Activated B cell treated with CpG ODN at 0.5 μM for 24 hours (primary cell): ENCODE measurements around the gene GRIK1. TPM values are rescaled to one million over a fixed set of nuclear protein-coding genes. Genes with fewer than 3 reads are reported as not detected.

Experiments used
- ATAC-seq: fragments of 200-7000 bp; cut with Tn5 transposase; one replicate; pipeline ENCODE4 v1.10.0; 2021; ENCODE audit warnings: low read depth, mild to moderate bottlenecking, moderate library complexity
- CTCF ChIA-PET: fragments of 350-600 bp; sonication (Branson Sonifier 250); formaldehyde crosslinking; loops from one replicate; lab custom pipeline; 2021; ENCODE audit warnings: antibody characterized with exemption; lab: Charles Lee
- POLR2A ChIA-PET: fragments of 350-600 bp; sonication (Branson Sonifier 250); formaldehyde crosslinking; loops from one replicate; lab custom pipeline; 2021; ENCODE audit warnings: antibody characterized with exemption; lab: Charles Lee
- DNase-seq: peaks from one replicate; pipeline ENCODE4 v3.0.0; 2022
- H3K27ac Mint-ChIP-seq: one replicate; pipeline ENCODE4 v1.8.0; 2020; ENCODE audit warnings: mixed read lengths
- H3K27me3 Mint-ChIP-seq: one replicate; pipeline ENCODE4 v1.8.0; 2021; ENCODE audit warnings: mixed read lengths
- H3K36me3 Mint-ChIP-seq: one replicate; pipeline ENCODE4 v1.8.0; 2021; ENCODE audit warnings: low read depth, mixed read lengths
- H3K4me1 Mint-ChIP-seq: one replicate; pipeline ENCODE4 v1.8.0; 2021; ENCODE audit warnings: mixed read lengths
- H3K4me3 Mint-ChIP-seq: one replicate; pipeline ENCODE4 v1.8.0; 2020; ENCODE audit warnings: mild to moderate bottlenecking, mixed read lengths
- H3K9me3 Mint-ChIP-seq: one replicate; pipeline ENCODE4 v1.8.0; 2020; ENCODE audit warnings: mixed read lengths
- CTCF ChIP-seq: fragments of 200-600 bp; IDR thresholded peaks from one replicate; pipeline ENCODE4 v1.8.0; 2022; ENCODE audit warnings: antibody characterized with exemption, mild to moderate bottlenecking
- intact Hi-C: fragments of 100-400 bp; cut with micrococcal nuclease; formaldehyde crosslinking; loops from one replicate; pipeline ENCODE4 v1.15.1; 2024
- total RNA-seq: library from RNA; stranded (reverse); gene quantifications from 2 replicates; pipeline ENCODE4 v1.2.3, GENCODE V29; 2022

GRIK1 gene
- total RNA-seq, 1 donor from 2014 or later, result not detected

GRCh38 chr21:29711236-29711635 lies 228.6 kb downstream of the GRIK1 start:
- no peak for TF ChIP-seq CTCF
- intact Hi-C loops, result no loop called here
- ATAC-seq (no peak), DNase-seq (no peak)
- H3K27ac Mint-ChIP-seq, result no peak overlapping the region
- ChIA-PET POLR2A (interaction anchor here (0.7 kb wide), 1 partner anchor 1694 kb away, joined by 3 read pairs; no protein-coding TSS in a partner anchor), CTCF (no interaction called here)
- no peaks in the 10 kb centered on the region for H3K27me3 Mint-ChIP-seq
- H3K9me3 Mint-ChIP-seq, result peaks cover 4% of the 10 kb centered on the region
- H3K4me1 Mint-ChIP-seq, result no peaks in the 10 kb centered on the region
- H3K36me3 Mint-ChIP-seq, result no peaks in the 10 kb centered on the region
- no peak overlapping the region for H3K4me3 Mint-ChIP-seq

- CTCF ChIA-PET, result no interaction called here
- H3K27me3 Mint-ChIP-seq, result no peaks in the 10 kb centered on the region
- POLR2A ChIA-PET, result no interaction called here
- no peaks in the 10 kb centered on the region for H3K36me3 Mint-ChIP-seq
- no peak for TF ChIP-seq CTCF
- no peak for DNase-seq
- intact Hi-C loops, result no loop called here
- ATAC-seq, result no peak
- H3K4me3 Mint-ChIP-seq, result no peak overlapping the region
- no peak overlapping the region for H3K27ac Mint-ChIP-seq
- no peaks in the 10 kb centered on the region for H3K9me3 Mint-ChIP-seq
- no peaks in the 10 kb centered on the region for H3K4me1 Mint-ChIP-seq
Measured at GRCh38 chr21:29710498-29710897, 229.3 kb downstream of the GRIK1 start.

- no peak overlapping the region for H3K27ac Mint-ChIP-seq
- intact Hi-C loops, result no loop called here
- no peaks in the 10 kb centered on the region for H3K4me1 Mint-ChIP-seq
- POLR2A ChIA-PET, result no interaction called here
- no peaks in the 10 kb centered on the region for H3K27me3 Mint-ChIP-seq
- H3K9me3 Mint-ChIP-seq, result no peaks in the 10 kb centered on the region
- DNase-seq (no peak), ATAC-seq (no peak)
- H3K36me3 Mint-ChIP-seq, result no peaks in the 10 kb centered on the region
- TF ChIP-seq CTCF, result no peak
- CTCF ChIA-PET, result no interaction called here
- no peak overlapping the region for H3K4me3 Mint-ChIP-seq
Measured at GRCh38 chr21:29708401-29708800, 231.4 kb downstream of the GRIK1 start.

GRCh38 chr21:29704719-29705118 lies 235.1 kb downstream of the GRIK1 start:
- intact Hi-C loops, result no loop called here
- no peak overlapping the region for H3K27ac Mint-ChIP-seq
- DNase-seq, result no peak
- ChIA-PET CTCF (no interaction called here), POLR2A (interaction anchor here (0.5 kb wide), 1 partner anchor 30 kb away, joined by 3 read pairs; no protein-coding TSS in a partner anchor)
- TF ChIP-seq CTCF, result no peak
- H3K9me3 Mint-ChIP-seq, result no peaks in the 10 kb centered on the region
- no peaks in the 10 kb centered on the region for H3K36me3 Mint-ChIP-seq
- no peaks in the 10 kb centered on the region for H3K4me1 Mint-ChIP-seq
- H3K4me3 Mint-ChIP-seq, result no peak overlapping the region
- no peak for ATAC-seq
- H3K27me3 Mint-ChIP-seq, result no peaks in the 10 kb centered on the region

- intact Hi-C loops, result no loop called here
Measured at GRCh38 chr21:29701676-29702075, 238.1 kb downstream of the GRIK1 start.

More at GRCh38 chr21:29701676-29702075, 238.1 kb downstream of the GRIK1 start:
- no peak for TF ChIP-seq CTCF
- Mint-ChIP-seq H3K27me3 (no peaks in the 10 kb centered on the region), H3K4me3 (no peak overlapping the region), H3K9me3 (no peaks in the 10 kb centered on the region), H3K4me1 (peaks cover 13% of the 10 kb centered on the region), H3K27ac (no peak overlapping the region), H3K36me3 (no peaks in the 10 kb centered on the region)
- no peak for DNase-seq
- POLR2A ChIA-PET, result no interaction called here
- CTCF ChIA-PET, result no interaction called here
- ATAC-seq, result no peak
